CD4-positive, alpha-beta T cell (primary cell): ENCODE measurements around the gene SASS6. TPM values are rescaled to one million over a fixed set of nuclear protein-coding genes. Genes with fewer than 3 reads are reported as not detected.

ENCODE experiments used
- ATAC-seq: fragments of 200-7000 bp; cut with Tn5 transposase; one replicate; pipeline ENCODE4 v1.10.0; 2022; ENCODE audit warnings: mild to moderate bottlenecking; ENCODE audit not compliant: poor library complexity
- CTCF ChIA-PET: fragments of 350-600 bp; sonication (Branson Sonifier 250); formaldehyde crosslinking; loops from one replicate; lab custom pipeline; 2021; ENCODE audit warnings: antibody characterized with exemption, inconsistent platforms; lab: Charles Lee
- POLR2A ChIA-PET: fragments of 350-600 bp; sonication (Branson Sonifier 250); formaldehyde crosslinking; loops from one replicate; lab custom pipeline; 2021; ENCODE audit warnings: antibody characterized with exemption, inconsistent platforms; lab: Charles Lee
- DNase-seq, 14 experiments: peaks; one replicate each; pipeline ENCODE4 v3.0.0-alpha.2; 2013 to 2020; ENCODE audit warnings: mixed read lengths in 2 of 14
- H3K27ac ChIP-seq, 2 donors: one replicate each; pipeline versions ENCODE4 v1.5.1 to v1.7.0; 2013; ENCODE audit warnings: low read length in 2 of 2, low read depth in 1 of 2, mild to moderate bottlenecking in 1 of 2
- H3K27me3 ChIP-seq, 2 experiments: 1 replicate in 1 of 2; 2 replicates in 1 of 2; pipeline versions ENCODE4 v1.6.1 to v1.7.0; 2013; ENCODE audit warnings: low read length in 2 of 2, control low read depth in 1 of 2, mild to moderate bottlenecking in 1 of 2, moderate library complexity in 1 of 2; ENCODE audit not compliant: insufficient read depth in 2 of 2, control insufficient read depth in 1 of 2
- H3K36me3 ChIP-seq: one replicate; pipeline ENCODE4 v1.6.1; 2013; ENCODE audit warnings: low read length, control low read depth; ENCODE audit not compliant: insufficient read depth
- H3K4me1 ChIP-seq: one replicate; pipeline ENCODE4 v1.6.1; 2013; ENCODE audit warnings: low read length, control low read depth; ENCODE audit not compliant: insufficient read depth
- H3K4me3 ChIP-seq: one replicate; pipeline ENCODE4 v1.5.1; 2013; ENCODE audit warnings: mild to moderate bottlenecking, low read length, moderate library complexity
- H3K9me3 ChIP-seq, 2 experiments: 1 replicate in 1 of 2; 2 replicates in 1 of 2; pipeline versions ENCODE4 v1.6.1 to v1.7.0; 2013; ENCODE audit warnings: low read length in 2 of 2, mild to moderate bottlenecking in 2 of 2, control low read depth in 1 of 2, moderate library complexity in 1 of 2; ENCODE audit not compliant: control insufficient read depth in 1 of 2, insufficient read depth in 1 of 2
- H3K27ac Mint-ChIP-seq: one replicate; pipeline ENCODE4 v1.8.0; 2020; ENCODE audit warnings: mixed read lengths
- H3K27me3 Mint-ChIP-seq: one replicate; pipeline ENCODE4 v1.8.0; 2021; ENCODE audit warnings: mixed read lengths
- H3K36me3 Mint-ChIP-seq: one replicate; pipeline ENCODE4 v1.8.0; 2021; ENCODE audit warnings: low read depth, mixed read lengths
- H3K4me1 Mint-ChIP-seq: one replicate; pipeline ENCODE4 v1.8.0; 2021; ENCODE audit warnings: low read depth, mixed read lengths
- H3K4me3 Mint-ChIP-seq: one replicate; pipeline ENCODE4 v1.8.0; 2020; ENCODE audit warnings: mild to moderate bottlenecking, mixed read lengths
- H3K9me3 Mint-ChIP-seq: one replicate; pipeline ENCODE4 v1.8.0; 2020; ENCODE audit warnings: mixed read lengths
- CTCF ChIP-seq: fragments of 200-600 bp; IDR thresholded peaks from one replicate; pipeline ENCODE4 v1.8.0; 2022; ENCODE audit warnings: antibody characterized with exemption, mild to moderate bottlenecking
- intact Hi-C, 2 experiments: fragments of 100-400 bp; cut with DNase I in 1 of 2; cut with micrococcal nuclease in 1 of 2; formaldehyde crosslinking; loops; one replicate each; pipeline versions ENCODE4 v1.15.1 to v1.9.0; 2023 to 2025; cut with DNase I, micrococcal nuclease
- total RNA-seq, 174 experiments: library from RNA in 2 of 174; stranded (reverse) in 2 of 174; gene quantifications; one replicate each; pipeline ENCODE4 v1.2.3 and lab custom pipeline; 2021 to 2026

SASS6 gene
- total RNA-seq, 2 experiments from 2014 or later, result 1.7 to 1.8 TPM

GRCh38 chr1:100145116-100145515 lies 12.4 kb upstream of the SASS6 start:
- Histone ChIP-seq H3K27me3 (no peaks in the 10 kb centered on the region), H3K36me3 (peaks cover 88% of the 10 kb centered on the region), H3K27ac (no peak overlapping the region), H3K4me1 (no peaks in the 10 kb centered on the region), H3K4me3 (no peak overlapping the region), H3K9me3 (no peaks in the 10 kb centered on the region)
- H3K9me3 Mint-ChIP-seq, result no peaks in the 10 kb centered on the region
- H3K27me3 Mint-ChIP-seq, result no peaks in the 10 kb centered on the region
- no peak overlapping the region for H3K4me3 Mint-ChIP-seq
- no peak for TF ChIP-seq CTCF
- no peak overlapping the region for H3K27ac Mint-ChIP-seq
- CTCF ChIA-PET, result no interaction called here
- peaks cover 14% of the 10 kb centered on the region for H3K4me1 Mint-ChIP-seq
- peaks cover 80% of the 10 kb centered on the region for H3K36me3 Mint-ChIP-seq
- intact Hi-C loops, result no loop called here
- DNase-seq, result no peak
- POLR2A ChIA-PET, result no interaction called here
- ATAC-seq, result no peak

GRCh38 chr1:100142343-100142742 lies 9.6 kb upstream of the SASS6 start:
- H3K36me3 ChIP-seq, result peaks cover 95% of the 10 kb centered on the region
- TF ChIP-seq CTCF, result no peak
- POLR2A ChIA-PET, result interaction anchor here (0.6 kb wide), 1 partner anchor 9 kb away, joined by 3 read pairs; the partner anchor contains the start of gene TRMT13
- H3K36me3 Mint-ChIP-seq, result peaks cover 90% of the 10 kb centered on the region
- no peaks in the 10 kb centered on the region for H3K9me3 ChIP-seq
- peaks cover 18% of the 10 kb centered on the region for H3K4me1 Mint-ChIP-seq
- ATAC-seq (no peak), DNase-seq (no peak)
- CTCF ChIA-PET, result no interaction called here
- intact Hi-C loops, result no loop called here
- H3K27ac Mint-ChIP-seq, result peak overlapping the region; percentile 39
- H3K27me3 ChIP-seq, result no peaks in the 10 kb centered on the region
- H3K9me3 Mint-ChIP-seq, result no peaks in the 10 kb centered on the region
- no peaks in the 10 kb centered on the region for H3K4me1 ChIP-seq
- no peaks in the 10 kb centered on the region for H3K27me3 Mint-ChIP-seq
- H3K4me3 ChIP-seq, result no peak overlapping the region
- no peak overlapping the region for H3K27ac ChIP-seq
- no peak overlapping the region for H3K4me3 Mint-ChIP-seq

- ATAC-seq (no peak), DNase-seq (no peak)
- Mint-ChIP-seq H3K27ac (peak overlapping the region; percentile 39), H3K4me3 (no peak overlapping the region), H3K36me3 (peaks cover 93% of the 10 kb centered on the region), H3K9me3 (no peaks in the 10 kb centered on the region), H3K27me3 (no peaks in the 10 kb centered on the region), H3K4me1 (peaks cover 18% of the 10 kb centered on the region)
- Histone ChIP-seq H3K27me3 (no peaks in the 10 kb centered on the region), H3K4me3 (no peak overlapping the region), H3K9me3 (no peaks in the 10 kb centered on the region), H3K27ac (no peak overlapping the region), H3K4me1 (no peaks in the 10 kb centered on the region), H3K36me3 (peaks cover 94% of the 10 kb centered on the region)
- ChIA-PET CTCF (no interaction called here), POLR2A (no interaction called here)
- no peak for TF ChIP-seq CTCF
- intact Hi-C loops, result no loop called here
Measured at GRCh38 chr1:100141192-100141591, 8.5 kb upstream of the SASS6 start.
